Measurements from ENCODE around the gene PRM3. TPM values are rescaled to one million over a fixed set of nuclear protein-coding genes. Genes with fewer than 3 reads are reported as not detected.

PRM3 gene
- total RNA-seq, 3 donors from 2014 or later = not detected

GRCh38 chr16:11318817-11319216 lies 45.4 kb upstream of the PRM3 start:
- no peak overlapping the region for H3K4me3 ChIP-seq
- no peaks in the 10 kb centered on the region for H3K36me3 ChIP-seq
- DNase-seq (ENCODE audit: low spot score in 2 of 2) = no peak
- no peaks in the 10 kb centered on the region for H3K27me3 ChIP-seq
- intact Hi-C loops (cut with DNase I; ENCODE audit: low total_unique reads) = no loop called here
- TF ChIP-seq POLR2AphosphoS5 (IDR thresholded peaks at IDR 0.05) (no peak), CTCF (IDR thresholded peaks at IDR 0.05) (no peak), POLR2A (IDR thresholded peaks at IDR 0.05) (no peak)
- no peaks in the 10 kb centered on the region for H3K4me1 ChIP-seq
- no peak overlapping the region for H3K27ac ChIP-seq
- no peaks in the 10 kb centered on the region for H3K9me3 ChIP-seq

- TF ChIP-seq CTCF (IDR thresholded peaks at IDR 0.05) = no peak
- no peak for TF ChIP-seq POLR2AphosphoS5 (IDR thresholded peaks at IDR 0.05)
- no peak for TF ChIP-seq POLR2A (IDR thresholded peaks at IDR 0.05)
- Histone ChIP-seq H3K4me3 (no peak overlapping the region), H3K4me1 (no peaks in the 10 kb centered on the region), H3K27me3 (no peaks in the 10 kb centered on the region), H3K27ac (no peak overlapping the region), H3K9me3 (no peaks in the 10 kb centered on the region), H3K36me3 (no peaks in the 10 kb centered on the region)
- intact Hi-C loops (cut with DNase I; ENCODE audit: low total_unique reads) = no loop called here
- DNase-seq (ENCODE audit: low spot score in 2 of 2) = no peak
Observed at GRCh38 chr16:11316331-11317015, 43.0 kb upstream of the PRM3 start.

- Histone ChIP-seq H3K27me3 (no peaks in the 10 kb centered on the region), H3K4me3 (no peak overlapping the region), H3K9me3 (no peaks in the 10 kb centered on the region), H3K4me1 (no peaks in the 10 kb centered on the region), H3K27ac (no peak overlapping the region), H3K36me3 (no peaks in the 10 kb centered on the region)
- TF ChIP-seq CTCF (IDR thresholded peaks at IDR 0.05) (no peak), POLR2A (IDR thresholded peaks at IDR 0.05) (no peak), POLR2AphosphoS5 (IDR thresholded peaks at IDR 0.05) (no peak)
- intact Hi-C loops (cut with DNase I; ENCODE audit: low total_unique reads) = no loop called here
- DNase-seq (ENCODE audit: low spot score in 2 of 2) = no peak
Observed at GRCh38 chr16:11315510-11315909, 42.1 kb upstream of the PRM3 start.

- Histone ChIP-seq H3K4me1 (no peaks in the 10 kb centered on the region), H3K9me3 (no peaks in the 10 kb centered on the region), H3K36me3 (no peaks in the 10 kb centered on the region), H3K27me3 (no peaks in the 10 kb centered on the region), H3K4me3 (no peak overlapping the region), H3K27ac (no peak overlapping the region)
- TF ChIP-seq POLR2AphosphoS5 (IDR thresholded peaks at IDR 0.05) = no peak
- no peak for TF ChIP-seq POLR2A (IDR thresholded peaks at IDR 0.05)
- no peak for TF ChIP-seq CTCF (IDR thresholded peaks at IDR 0.05)
- no peak for DNase-seq (ENCODE audit: low spot score in 2 of 2)
- intact Hi-C loops (cut with DNase I; ENCODE audit: low total_unique reads) = no loop called here
Observed at GRCh38 chr16:11314309-11314894, 41.0 kb upstream of the PRM3 start.

GRCh38 chr16:11313493-11314308 lies 40.3 kb upstream of the PRM3 start:
- no peak for DNase-seq (ENCODE audit: low spot score in 2 of 2)
- no peaks in the 10 kb centered on the region for H3K9me3 ChIP-seq
- H3K4me1 ChIP-seq = no peaks in the 10 kb centered on the region
- H3K27me3 ChIP-seq = no peaks in the 10 kb centered on the region
- no peak for TF ChIP-seq CTCF (IDR thresholded peaks at IDR 0.05)
- no peak for TF ChIP-seq POLR2A (IDR thresholded peaks at IDR 0.05)
- no peak for TF ChIP-seq POLR2AphosphoS5 (IDR thresholded peaks at IDR 0.05)
- intact Hi-C loops (cut with DNase I; ENCODE audit: low total_unique reads) = no loop called here
- H3K27ac ChIP-seq = no peak overlapping the region
- H3K36me3 ChIP-seq = no peaks in the 10 kb centered on the region
- H3K4me3 ChIP-seq = no peak overlapping the region

Measured in breast epithelium (tissue), 4 donors.